GM21723 (cell line): ENCODE measurements around the gene TP53I11.
A peak's percentile ranks its signal among the peaks of the same experiment; 100 is the strongest.

Experiments
- ATAC-seq: cut with Tn5 transposase; IDR thresholded peaks from one replicate; pipeline ENCODE4 v1.9.1; 2021; ENCODE audit warnings: mild to moderate bottlenecking, moderate library complexity; ENCODE audit not compliant: unreplicated experiment

The TP53I11 gene

GRCh38 chr11:44957776-44958564 lies 7.3 kb upstream of the TP53I11 start:
- ATAC-seq: no peak

- no peak for ATAC-seq
Observed at GRCh38 chr11:44957040-44957515, 6.4 kb upstream of the TP53I11 start.

GRCh38 chr11:44955015-44955738 lies 4.5 kb upstream of the TP53I11 start:
- ATAC-seq: no peak

- no peak for ATAC-seq
Observed at GRCh38 chr11:44954051-44954906, 3.6 kb upstream of the TP53I11 start.

- ATAC-seq: no peak
Observed at GRCh38 chr11:44952500-44953260, 2.0 kb upstream of the TP53I11 start.

- ATAC-seq: no peak
Observed at GRCh38 chr11:44952082-44952481, 1.4 kb upstream of the TP53I11 start.

GRCh38 chr11:44950031-44950624 lies 555 bp downstream of the TP53I11 start:
- no peak for ATAC-seq

- ATAC-seq: no peak
Observed at GRCh38 chr11:44949160-44950030, 1.3 kb downstream of the TP53I11 start.

GRCh38 chr11:44948155-44948554 lies 2.5 kb downstream of the TP53I11 start:
- ATAC-seq: no peak

- ATAC-seq: no peak
Observed at GRCh38 chr11:44947114-44947513, 3.6 kb downstream of the TP53I11 start.

GRCh38 chr11:44946263-44946662 lies 4.4 kb downstream of the TP53I11 start:
- no peak for ATAC-seq

- no peak for ATAC-seq
Observed at GRCh38 chr11:44945666-44946065, 5.0 kb downstream of the TP53I11 start.

- ATAC-seq: no peak
Observed at GRCh38 chr11:44944853-44945235, 5.8 kb downstream of the TP53I11 start.

- no peak for ATAC-seq
Observed at GRCh38 chr11:44944181-44944852, 6.4 kb downstream of the TP53I11 start.

GRCh38 chr11:44943696-44944095 lies 7.0 kb downstream of the TP53I11 start:
- ATAC-seq: no peak

GRCh38 chr11:44943118-44943517 lies 7.6 kb downstream of the TP53I11 start:
- peak; percentile 85 for ATAC-seq

- no peak for ATAC-seq
Observed at GRCh38 chr11:44942029-44942955, 8.4 kb downstream of the TP53I11 start.
